ENCODE measurements around the gene CERKL. TPM values are rescaled to one million over a fixed set of nuclear protein-coding genes. Genes with fewer than 3 reads are reported as not detected.
A peak's percentile ranks its signal among the peaks of the same experiment; 100 is the strongest.

Gene CERKL
- total RNA-seq, 5 donors from 2014 or later (not counting 1 experiment from before 2014, with no cell fraction given): 0.06 TPM; not detected in 4

GRCh38 chr2:181670632-181671031, 13.7 kb upstream of the CERKL start:
- H3K4me1 Mint-ChIP-seq: peaks cover 0 to 9% (median 6%) of the 10 kb centered on the region in 3 donors
- WGBS (ENCODE audit: insufficient coverage): no CpG with 5 or more reads among the region's 1 CpG
- H3K27me3 Mint-ChIP-seq: peaks cover 28 to 47% of the 10 kb centered on the region in 2 donors
- H3K36me3 ChIP-seq (ENCODE audit: control insufficient read depth in 2 of 2, extremely low read depth in 1 of 2, insufficient read depth in 1 of 2, low read length in 1 of 2): no peaks in the 10 kb centered on the region
- H3K27ac Mint-ChIP-seq: no peak overlapping the region
- POLR2A ChIA-PET: no interaction called here
- peaks cover 3% of the 10 kb centered on the region for H3K36me3 Mint-ChIP-seq
- peaks cover 0 to 17% of the 10 kb centered on the region in 2 experiments for H3K27me3 ChIP-seq (replicated peaks in 1 of 2; ENCODE audit: control insufficient read depth in 2 of 2, extremely low read depth in 1 of 2, insufficient read depth in 2 of 2, low read length in 1 of 2)
- H3K4me1 ChIP-seq (ENCODE audit: control insufficient read depth in 1 of 2, extremely low read depth in 1 of 2, insufficient read depth in 2 of 2, low read length in 2 of 2): no peaks in the 10 kb centered on the region
- CTCF ChIA-PET: interaction anchor here in 1 of 2 donors (0.6 kb wide), 1 partner anchor 1115 kb away, joined by 3 read pairs; no protein-coding TSS in a partner anchor
- H3K9me3 Mint-ChIP-seq: peaks cover 4 to 10% (median 5%) of the 10 kb centered on the region in 3 donors
- DNase-seq (no peak), ATAC-seq (replicated peaks in 1 of 4) (no peak)
- H3K4me3 ChIP-seq (ENCODE audit: control insufficient read depth in 1 of 2, extremely low read depth in 1 of 2, low read length in 1 of 2): no peak overlapping the region
- H3K9me3 ChIP-seq: no peaks in the 10 kb centered on the region
- H3K27ac ChIP-seq (ENCODE audit: low read length): no peak overlapping the region
- H3K4me3 Mint-ChIP-seq: no peak overlapping the region

- WGBS (ENCODE audit: insufficient coverage): no CpG with 5 or more reads among the region's 1 CpG
- Mint-ChIP-seq H3K36me3 (peaks cover 3% of the 10 kb centered on the region), H3K27ac (no peak overlapping the region), H3K4me1 (peaks cover 0 to under 1% (median 0%) of the 10 kb centered on the region in 3 donors), H3K4me3 (no peak overlapping the region), H3K27me3 (peaks cover 16 to 32% of the 10 kb centered on the region in 2 donors), H3K9me3 (peaks cover 5 to 14% (median 6%) of the 10 kb centered on the region in 3 donors)
- H3K9me3 ChIP-seq: no peaks in the 10 kb centered on the region
- ChIA-PET CTCF (interaction anchor here in 1 of 2 donors (1.0 kb wide), 1 partner anchor 48 kb away, joined by 3 read pairs; no protein-coding TSS in a partner anchor), POLR2A (interaction anchor here in 1 of 2 donors (0.5 kb wide), 1 partner anchor 170 kb away, joined by 6 read pairs; no protein-coding TSS in a partner anchor)
- H3K27ac ChIP-seq (ENCODE audit: low read length): no peak overlapping the region
- DNase-seq: no peak
- no peaks in the 10 kb centered on the region for H3K4me1 ChIP-seq (ENCODE audit: control insufficient read depth in 1 of 2, extremely low read depth in 1 of 2, insufficient read depth in 2 of 2, low read length in 2 of 2)
- H3K27me3 ChIP-seq (replicated peaks in 1 of 2; ENCODE audit: control insufficient read depth in 2 of 2, extremely low read depth in 1 of 2, insufficient read depth in 2 of 2, low read length in 1 of 2): no peaks in the 10 kb centered on the region
- H3K36me3 ChIP-seq (ENCODE audit: control insufficient read depth in 2 of 2, extremely low read depth in 1 of 2, insufficient read depth in 1 of 2, low read length in 1 of 2): no peaks in the 10 kb centered on the region
- ATAC-seq (replicated peaks in 1 of 4): no peak
- H3K4me3 ChIP-seq (ENCODE audit: control insufficient read depth in 1 of 2, extremely low read depth in 1 of 2, low read length in 1 of 2): no peak overlapping the region
Observed at GRCh38 chr2:181667234-181667633, 10.3 kb upstream of the CERKL start.

- ATAC-seq (replicated peaks in 1 of 4) (no peak), DNase-seq (no peak)
- Histone ChIP-seq H3K4me3 (ENCODE audit: control insufficient read depth in 1 of 2, extremely low read depth in 1 of 2, low read length in 1 of 2) (no peak overlapping the region), H3K27me3 (replicated peaks in 1 of 2; ENCODE audit: control insufficient read depth in 2 of 2, extremely low read depth in 1 of 2, insufficient read depth in 2 of 2, low read length in 1 of 2) (peaks cover 0 to 11% of the 10 kb centered on the region in 2 experiments), H3K4me1 (ENCODE audit: control insufficient read depth in 1 of 2, extremely low read depth in 1 of 2, insufficient read depth in 2 of 2, low read length in 2 of 2) (no peaks in the 10 kb centered on the region), H3K36me3 (ENCODE audit: control insufficient read depth in 2 of 2, extremely low read depth in 1 of 2, insufficient read depth in 1 of 2, low read length in 1 of 2) (no peaks in the 10 kb centered on the region), H3K27ac (ENCODE audit: low read length) (no peak overlapping the region), H3K9me3 (no peaks in the 10 kb centered on the region)
- Mint-ChIP-seq H3K36me3 (peaks cover 3% of the 10 kb centered on the region), H3K27me3 (peaks cover 23 to 27% of the 10 kb centered on the region in 2 donors), H3K4me3 (no peak overlapping the region), H3K9me3 (peaks cover 5 to 14% (median 6%) of the 10 kb centered on the region in 3 donors), H3K4me1 (peaks cover under 1% of the 10 kb centered on the region in 3 donors), H3K27ac (no peak overlapping the region)
- ChIA-PET CTCF (interaction anchor here in 1 of 2 donors (1.0 kb wide), 1 partner anchor 66 kb away, joined by 3 read pairs; no protein-coding TSS in a partner anchor), POLR2A (no interaction called here)
- 100% methylated on average over 1 of the region's 2 CpGs for whole genome bisulfite sequencing (ENCODE audit: insufficient coverage)
Observed at GRCh38 chr2:181662287-181662686, 5.4 kb upstream of the CERKL start.

- no peaks in the 10 kb centered on the region for H3K36me3 Mint-ChIP-seq
- POLR2A ChIA-PET: no interaction called here
- H3K27ac Mint-ChIP-seq: no peak overlapping the region
- Histone ChIP-seq H3K27me3 (replicated peaks in 1 of 2; ENCODE audit: control insufficient read depth in 2 of 2, extremely low read depth in 1 of 2, insufficient read depth in 2 of 2, low read length in 1 of 2) (peaks cover 0 to 21% of the 10 kb centered on the region in 2 experiments), H3K4me1 (ENCODE audit: control insufficient read depth in 1 of 2, extremely low read depth in 1 of 2, insufficient read depth in 2 of 2, low read length in 2 of 2) (peaks cover 0 to 9% of the 10 kb centered on the region in 2 experiments), H3K36me3 (ENCODE audit: control insufficient read depth in 2 of 2, extremely low read depth in 1 of 2, insufficient read depth in 1 of 2, low read length in 1 of 2) (no peaks in the 10 kb centered on the region), H3K9me3 (no peaks in the 10 kb centered on the region), H3K4me3 (ENCODE audit: control insufficient read depth in 1 of 2, extremely low read depth in 1 of 2, low read length in 1 of 2) (no peak overlapping the region), H3K27ac (ENCODE audit: low read length) (no peak overlapping the region)
- CTCF ChIA-PET: no interaction called here
- H3K4me1 Mint-ChIP-seq: peaks cover 8 to 12% (median 9%) of the 10 kb centered on the region in 3 donors
- no peak for DNase-seq
- H3K27me3 Mint-ChIP-seq: peaks cover 24 to 41% of the 10 kb centered on the region in 2 donors
- WGBS (ENCODE audit: insufficient coverage): no CpG with 5 or more reads among the region's 3 CpGs
- ATAC-seq (replicated peaks in 1 of 4): no peak
- H3K9me3 Mint-ChIP-seq: no peaks in the 10 kb centered on the region
- no peak overlapping the region for H3K4me3 Mint-ChIP-seq
Observed at GRCh38 chr2:181660181-181660580, 3.3 kb upstream of the CERKL start.

GRCh38 chr2:181658444-181658843, 1.5 kb upstream of the CERKL start:
- Mint-ChIP-seq H3K27me3 (peaks cover 29 to 53% of the 10 kb centered on the region in 2 donors), H3K4me3 (no peak overlapping the region), H3K4me1 (peaks cover 8 to 12% (median 9%) of the 10 kb centered on the region in 3 donors), H3K36me3 (no peaks in the 10 kb centered on the region), H3K9me3 (no peaks in the 10 kb centered on the region), H3K27ac (no peak overlapping the region)
- Histone ChIP-seq H3K4me3 (ENCODE audit: control insufficient read depth in 1 of 2, extremely low read depth in 1 of 2, low read length in 1 of 2) (no peak overlapping the region), H3K4me1 (ENCODE audit: control insufficient read depth in 1 of 2, extremely low read depth in 1 of 2, insufficient read depth in 2 of 2, low read length in 2 of 2) (peaks cover 0 to 9% of the 10 kb centered on the region in 2 experiments), H3K27ac (ENCODE audit: low read length) (no peak overlapping the region), H3K9me3 (no peaks in the 10 kb centered on the region), H3K27me3 (replicated peaks in 1 of 2; ENCODE audit: control insufficient read depth in 2 of 2, extremely low read depth in 1 of 2, insufficient read depth in 2 of 2, low read length in 1 of 2) (peaks cover 0 to 21% of the 10 kb centered on the region in 2 experiments), H3K36me3 (ENCODE audit: control insufficient read depth in 2 of 2, extremely low read depth in 1 of 2, insufficient read depth in 1 of 2, low read length in 1 of 2) (no peaks in the 10 kb centered on the region)
- DNase-seq (no peak), ATAC-seq (replicated peaks in 1 of 4) (no peak)
- 97% methylated on average over 3 of the region's 4 CpGs for WGBS (ENCODE audit: insufficient coverage)
- CTCF ChIA-PET: interaction anchor here in 1 of 2 donors (0.8 kb wide), 1 partner anchor 14 kb away, joined by 3 read pairs; no protein-coding TSS in a partner anchor
- POLR2A ChIA-PET: interaction anchor here in 1 of 2 donors (0.7 to 0.8 kb wide), 2 partner anchors 9 to 1158 kb away, joined by 3 to 4 read pairs; no protein-coding TSS in a partner anchor

- ChIA-PET CTCF (no interaction called here), POLR2A (no interaction called here)
- H3K27me3 Mint-ChIP-seq: peaks cover 33 to 62% of the 10 kb centered on the region in 2 donors
- Histone ChIP-seq H3K27me3 (replicated peaks in 1 of 2; ENCODE audit: control insufficient read depth in 2 of 2, extremely low read depth in 1 of 2, insufficient read depth in 2 of 2, low read length in 1 of 2) (peaks cover 0 to 21% of the 10 kb centered on the region in 2 experiments), H3K4me3 (ENCODE audit: control insufficient read depth in 1 of 2, extremely low read depth in 1 of 2, low read length in 1 of 2) (peak overlapping the region in 1 of 2 donors; percentile 67), H3K27ac (ENCODE audit: low read length) (no peak overlapping the region), H3K4me1 (ENCODE audit: control insufficient read depth in 1 of 2, extremely low read depth in 1 of 2, insufficient read depth in 2 of 2, low read length in 2 of 2) (peaks cover 0 to 9% of the 10 kb centered on the region in 2 experiments), H3K36me3 (ENCODE audit: control insufficient read depth in 2 of 2, extremely low read depth in 1 of 2, insufficient read depth in 1 of 2, low read length in 1 of 2) (no peaks in the 10 kb centered on the region), H3K9me3 (no peaks in the 10 kb centered on the region)
- ATAC-seq (replicated peaks in 1 of 4) (no peak), DNase-seq (no peak)
- H3K9me3 Mint-ChIP-seq: no peaks in the 10 kb centered on the region
- peaks cover 8 to 12% (median 9%) of the 10 kb centered on the region in 3 donors for H3K4me1 Mint-ChIP-seq
- no peak overlapping the region for H3K27ac Mint-ChIP-seq
- WGBS (ENCODE audit: insufficient coverage): no CpG with 5 or more reads among the region's 4 CpGs
- no peaks in the 10 kb centered on the region for H3K36me3 Mint-ChIP-seq
- H3K4me3 Mint-ChIP-seq: peak overlapping the region; percentile 57 to 85 (median 75)
Observed at GRCh38 chr2:181657379-181657778, 474 bp upstream of the CERKL start.

Measured in T-cell (primary cell).